Measurements from ENCODE around the gene SDK1. TPM values are rescaled to one million over a fixed set of nuclear protein-coding genes. Genes with fewer than 3 reads are reported as not detected.

The SDK1 gene
- total and polyA plus RNA-seq, 2 of the 8 experiments (the other 6 are each of a cell fraction or from before 2014, with no cell fraction given), result 3.3 to 7.2 TPM

DNA sequence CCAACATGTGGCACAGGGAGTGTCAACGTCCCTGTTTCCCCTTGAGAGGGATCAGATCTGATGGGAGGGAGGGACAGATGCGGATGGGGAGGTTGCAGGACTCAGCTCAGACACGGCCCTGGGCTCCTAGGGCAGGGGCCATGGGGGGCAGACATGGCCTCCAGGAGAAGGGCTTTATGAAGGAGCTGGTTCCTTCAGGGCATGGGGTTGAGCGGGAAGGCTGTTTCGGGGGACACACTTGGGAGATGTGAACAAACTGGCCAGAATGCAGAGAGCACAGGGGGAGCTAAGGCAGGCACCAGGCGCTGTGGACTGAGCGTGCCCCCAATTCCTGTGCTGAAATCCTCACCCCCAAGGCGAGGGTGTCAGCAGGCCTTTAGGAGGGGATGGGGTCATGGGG lies 799.1 kb downstream of the SDK1 start:
- Histone ChIP-seq H3K4me1 (replicated peaks in 1 of 4; ENCODE audit: control insufficient read depth in 3 of 4, insufficient read depth in 4 of 4, low read length in 3 of 4) (peaks cover 0 to 4% (median 0%) of the 10 kb centered on the region in 4 experiments; a peak in 1 of 7 replicates), H2BK120ac (replicated peaks; ENCODE audit: low read depth, low read length) (no peak overlapping the region), H2AFZ (ENCODE audit: low read length) (no peak overlapping the region), H4K8ac (ENCODE audit: extremely low read depth, insufficient read depth, low read length) (peak overlapping the region; percentile 19; the same call in 1 of the 2 replicates), H3K4me3 (ENCODE audit: extremely low read depth in 1 of 4, insufficient read depth in 2 of 4, low read depth in 3 of 4, low read length in 4 of 4) (no peak overlapping the region), H2BK12ac (ENCODE audit: low read depth, low read length) (no peak overlapping the region), H3K27ac (ENCODE audit: low read depth, low read length) (no peak overlapping the region), H3K9ac (replicated peaks in 1 of 4; ENCODE audit: extremely low read depth in 1 of 4, low read depth in 3 of 4, low read length in 3 of 4) (no peak overlapping the region; a peak in 1 of 7 replicates), H3K79me1 (ENCODE audit: low read depth, low read length) (no peaks in the 10 kb centered on the region), H2BK5ac (ENCODE audit: low read depth, low read length) (no peak overlapping the region), H3K27me3 (replicated peaks in 1 of 4; ENCODE audit: control insufficient read depth in 3 of 4, extremely low read depth in 1 of 4, insufficient read depth in 3 of 4, low read length in 3 of 4) (no peaks in the 10 kb centered on the region), H3K9me3 (ENCODE audit: insufficient read depth in 2 of 2, low read depth in 1 of 2, low read length in 1 of 2) (no peaks in the 10 kb centered on the region), H3K4me2 (ENCODE audit: insufficient read depth in 1 of 2, low read depth in 2 of 2, low read length in 2 of 2) (no peak overlapping the region), H2BK15ac (ENCODE audit: low read length) (no peak overlapping the region), H3K18ac (ENCODE audit: extremely low read depth, low read length) (no peak overlapping the region), H2AK5ac (ENCODE audit: low read depth, low read length) (no peak overlapping the region), H3K4ac (replicated peaks; ENCODE audit: insufficient read length, low read depth, low read length) (no peak overlapping the region), H4K20me1 (replicated peaks in 1 of 2; ENCODE audit: control insufficient read depth in 1 of 2, insufficient read depth in 2 of 2, low read length in 2 of 2) (no peaks in the 10 kb centered on the region), H2BK20ac (ENCODE audit: low read length) (no peak overlapping the region), H4K5ac (ENCODE audit: insufficient read length, low read depth, low read length) (no peak overlapping the region), H3K23ac (ENCODE audit: insufficient read length) (no peak overlapping the region), H4K91ac (replicated peaks; ENCODE audit: insufficient read length, low read length) (no peak overlapping the region), H3K14ac (ENCODE audit: insufficient read length) (no peak overlapping the region), H3K56ac (replicated peaks; ENCODE audit: insufficient read length, low read depth, low read length) (no peak overlapping the region), H3K36me3 (ENCODE audit: control insufficient read depth in 2 of 4, insufficient read depth in 4 of 4, low read length in 3 of 4) (no peaks in the 10 kb centered on the region), H3K79me2 (ENCODE audit: control insufficient read depth in 1 of 2, insufficient read depth in 2 of 2, low read length in 2 of 2) (no peaks in the 10 kb centered on the region), H3K23me2 (ENCODE audit: low read depth, low read length) (no peaks in the 10 kb centered on the region)
- FAIRE-seq (no peak), DNase-seq (ENCODE audit: low read depth in 1 of 2, low spot score in 2 of 2) (no peak)
- CTCF ChIA-PET (ENCODE audit: partially characterized antibody), result no interaction called here
- WGBS, 2 experiments (ENCODE audit: extremely low coverage in 1 of 2, insufficient coverage in 1 of 2, insufficient read length in 1 of 2, insufficient replicate concordance in 2 of 2, low coverage in 1 of 2, low lambda C conversion rate in 2 of 2, missing lambda C conversion rate in 1 of 2), result 88% methylated on average over 8 of the region's 8 CpGs; no CpG with 5 or more reads in 1 of the 2 experiments
- POLR2A ChIA-PET (ENCODE audit: partially characterized antibody), result no interaction called here
- TF ChIP-seq BRCA1 (IDR thresholded peaks at IDR 0.05; ENCODE audit: low read depth, low read length), result no peak
- no peak for TF ChIP-seq SIX5 (IDR thresholded peaks at IDR 0.05; ENCODE audit: low read depth, low read length)
- no peak for TF ChIP-seq NANOG (IDR thresholded peaks at IDR 0.05; ENCODE audit: insufficient read depth, low read depth, low read length, poor library complexity, severe bottlenecking)
- no peak for TF ChIP-seq TEAD4 (IDR thresholded peaks at IDR 0.05; ENCODE audit: low read depth, low read length)
- no peak for TF ChIP-seq JUN (IDR thresholded peaks at IDR 0.05; ENCODE audit: low read depth, low read length)
- TF ChIP-seq KDM5A (IDR thresholded peaks at IDR 0.05; ENCODE audit: low read length), result no peak
- no peak for TF ChIP-seq HDAC6 (IDR thresholded peaks at IDR 0.05; ENCODE audit: low read depth, low read length)
- TF ChIP-seq SIN3A (conservative IDR thresholded peaks at IDR 0.05 in 1 of 2, IDR thresholded peaks at IDR 0.05 in 1 of 2; ENCODE audit: low read depth in 1 of 2, low read length in 2 of 2), result no peak
- no peak for TF ChIP-seq CHD2 (IDR thresholded peaks at IDR 0.05; ENCODE audit: low read length)
- TF ChIP-seq BACH1 (IDR thresholded peaks at IDR 0.05; ENCODE audit: low read length), result no peak
- TF ChIP-seq TCF12 (IDR thresholded peaks at IDR 0.05; ENCODE audit: low read depth, low read length), result no peak
- TF ChIP-seq PHF8 (conservative IDR thresholded peaks at IDR 0.05; ENCODE audit: low read depth, low read length), result no peak
- no peak for TF ChIP-seq TAF7 (optimal IDR thresholded peaks at IDR 0.05; ENCODE audit: borderline replicate concordance, low read depth, low read length)
- TF ChIP-seq, protein P1, sequence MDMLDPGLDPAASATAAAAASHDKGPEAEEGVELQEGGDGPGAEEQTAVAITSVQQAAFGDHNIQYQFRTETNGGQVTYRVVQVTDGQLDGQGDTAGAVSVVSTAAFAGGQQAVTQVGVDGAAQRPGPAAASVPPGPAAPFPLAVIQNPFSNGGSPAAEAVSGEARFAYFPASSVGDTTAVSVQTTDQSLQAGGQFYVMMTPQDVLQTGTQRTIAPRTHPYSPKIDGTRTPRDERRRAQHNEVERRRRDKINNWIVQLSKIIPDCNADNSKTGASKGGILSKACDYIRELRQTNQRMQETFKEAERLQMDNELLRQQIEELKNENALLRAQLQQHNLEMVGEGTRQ (IDR thresholded peaks at IDR 0.05; ENCODE audit: low read length), result no peak
